SK-MEL-5 (cell line): Measurements from ENCODE around the gene EYS. TPM values are rescaled to one million over a fixed set of nuclear protein-coding genes. Genes with fewer than 3 reads are reported as not detected.
A peak's percentile ranks its signal among the peaks of the same experiment; 100 is the strongest.
"Not testable (repeated sequence)": the region's sequence is repeated elsewhere in the genome, so short reads cannot be mapped to it uniquely, and the experiment has no call there.

Experiments used
- DNase-seq: peaks from one replicate; pipeline ENCODE4 v3.0.0-alpha.2; 2016; ENCODE audit warnings: low read depth, low spot score
- in situ Hi-C: cut with HindIII; loops from 2 replicates; pipeline ENCODE4 v1.10.0; 2016; ENCODE audit warnings: low sequenced_read_pairs, high pct_unique_total_duplicates, low pct_unique_long_range_greater_than_20kb
- total RNA-seq: library from RNA; depleted of rRNA; stranded (reverse); fragments of >200 nt; shearing (Covaris generic); gene quantifications from 2 replicates; pipeline ENCODE4 v1.2.3, GENCODE V29; 2014

EYS gene
- total RNA-seq, 1 experiment from 2014 or later: 0.03 TPM

DNA sequence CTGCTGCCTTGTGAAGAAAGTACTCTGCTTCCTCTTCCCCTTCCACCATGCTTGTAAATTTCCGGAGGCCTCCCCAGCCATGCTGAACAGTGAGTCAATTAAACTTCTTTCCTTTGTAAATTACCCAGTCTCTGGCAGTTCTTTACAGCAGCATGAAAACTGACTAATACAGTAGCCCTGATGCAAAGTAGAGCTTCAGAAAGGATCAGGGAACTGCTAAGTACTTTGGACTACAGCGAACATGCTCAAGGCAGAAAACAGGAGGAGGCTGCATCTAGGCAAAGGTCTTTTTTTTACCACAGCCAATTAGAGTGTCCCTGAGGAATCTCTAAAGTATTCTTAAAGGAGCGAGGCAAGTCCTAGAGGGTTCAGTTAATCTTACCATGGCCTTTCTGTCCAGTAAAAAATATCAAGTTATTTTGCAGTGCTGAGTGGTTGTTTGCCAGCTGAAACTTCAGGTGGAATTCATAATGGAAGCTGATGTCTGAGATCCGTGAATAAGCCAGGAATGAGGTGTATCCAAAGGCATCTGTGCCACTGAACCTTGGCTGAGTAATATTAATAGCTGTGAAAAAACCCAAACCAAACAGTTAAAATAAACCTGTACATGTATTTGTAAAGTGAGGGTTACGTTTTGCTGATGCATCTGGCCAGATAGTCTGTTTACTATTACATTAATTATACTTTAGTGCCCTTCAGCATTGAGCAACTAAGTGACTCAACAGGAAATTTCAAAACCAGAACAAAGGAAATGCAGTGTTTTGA, 1901.0 kb downstream of the EYS start:
- in situ Hi-C loops: no loop called here
- peak; percentile 51 for DNase-seq

DNA sequence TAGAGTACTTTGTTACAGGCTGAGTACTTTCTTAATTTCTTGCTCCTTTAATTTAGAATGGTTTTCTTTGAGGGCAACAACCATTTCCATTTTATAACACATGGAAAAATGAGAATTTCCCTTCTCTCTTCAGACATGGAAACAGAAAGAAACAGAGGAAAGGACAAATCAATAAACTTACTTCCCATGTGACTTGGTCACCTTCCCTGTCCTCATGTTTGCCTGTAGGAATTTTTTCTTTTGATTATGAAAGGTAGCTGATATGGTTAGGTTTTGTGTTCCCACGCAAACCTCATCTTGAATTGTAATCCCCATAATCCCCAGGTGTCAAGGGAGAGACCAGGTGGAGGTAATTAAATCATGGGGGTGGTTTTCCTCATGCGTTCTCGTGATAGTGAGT, 1901.7 kb downstream of the EYS start:
- no peak for DNase-seq
- in situ Hi-C loops: no loop called here

DNA sequence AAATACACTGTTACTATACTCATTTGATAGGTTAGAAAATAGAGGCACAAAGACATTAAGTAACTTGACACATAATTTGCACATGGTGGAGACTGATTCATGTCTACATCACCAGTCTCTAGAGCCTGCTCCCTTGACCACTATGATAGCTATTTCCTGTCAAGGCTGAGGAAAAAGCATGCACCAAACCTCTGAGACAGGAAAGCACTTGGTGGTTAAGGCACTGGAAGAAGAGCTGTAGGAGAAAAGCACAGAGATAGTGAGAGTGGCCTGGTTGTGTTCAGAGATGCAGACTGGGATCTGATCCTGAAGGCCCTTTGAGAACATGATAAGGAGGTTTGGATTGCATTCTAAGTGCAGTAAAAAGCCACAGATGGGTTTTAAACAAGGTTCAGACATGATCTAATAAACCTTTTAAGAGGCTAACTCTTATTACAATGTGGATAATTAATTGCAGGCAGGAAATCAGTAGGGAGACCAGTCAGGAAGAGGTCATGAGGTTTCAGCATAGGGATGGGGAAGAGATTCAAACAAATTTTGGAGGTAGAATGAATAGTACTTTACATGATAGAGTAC, 1902.6 kb downstream of the EYS start:
- DNase-seq: no peak
- in situ Hi-C loops: no loop called here

DNA sequence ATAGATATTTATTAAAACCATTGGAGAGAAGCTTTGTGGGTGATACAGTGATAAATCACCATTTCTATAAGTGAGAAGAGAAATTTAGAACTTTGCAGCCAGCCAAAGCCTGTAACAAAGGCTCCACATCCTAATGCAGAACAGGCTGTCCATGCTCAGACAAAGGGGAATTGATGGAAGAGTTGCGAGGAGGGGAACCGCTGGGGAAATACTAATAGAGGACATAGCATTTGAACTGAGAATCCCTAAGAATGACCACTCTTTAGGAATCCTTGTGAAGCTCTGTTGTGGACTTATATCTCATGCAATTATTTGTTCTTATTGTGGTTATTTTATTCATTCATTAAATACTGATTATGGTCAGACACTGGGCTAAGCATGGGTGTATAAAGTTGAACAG, 1903.7 kb downstream of the EYS start:
- in situ Hi-C loops: no loop called here
- no peak for DNase-seq

DNA sequence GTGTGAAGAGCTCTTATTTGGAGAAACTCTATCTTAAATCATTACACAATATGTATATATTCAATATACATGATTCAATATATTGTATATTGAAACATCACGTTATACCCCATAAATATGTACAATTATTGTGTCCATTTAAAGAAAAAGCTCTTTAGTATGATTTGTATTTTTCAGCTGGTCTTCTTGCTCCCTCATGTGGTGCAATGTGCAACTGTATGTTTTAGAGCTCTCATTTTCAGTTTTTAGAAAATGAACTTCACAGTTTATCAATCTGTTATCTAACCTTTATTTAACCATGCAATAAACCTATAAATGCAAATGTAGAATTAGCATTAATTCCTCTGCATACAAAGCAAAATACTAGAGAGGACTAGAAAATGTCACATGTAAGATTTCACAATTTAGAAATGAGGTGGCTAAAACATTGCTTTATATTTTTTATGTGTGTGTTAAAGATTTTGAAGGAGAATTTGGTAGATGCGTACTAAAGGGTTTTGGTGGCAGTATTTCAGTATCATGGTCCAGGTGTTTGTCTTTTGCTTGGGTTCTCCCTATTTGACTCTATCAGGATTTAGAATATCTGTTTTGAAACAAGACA, 1904.3 kb downstream of the EYS start:
- in situ Hi-C loops: no loop called here
- peak; percentile 49 for DNase-seq

DNA sequence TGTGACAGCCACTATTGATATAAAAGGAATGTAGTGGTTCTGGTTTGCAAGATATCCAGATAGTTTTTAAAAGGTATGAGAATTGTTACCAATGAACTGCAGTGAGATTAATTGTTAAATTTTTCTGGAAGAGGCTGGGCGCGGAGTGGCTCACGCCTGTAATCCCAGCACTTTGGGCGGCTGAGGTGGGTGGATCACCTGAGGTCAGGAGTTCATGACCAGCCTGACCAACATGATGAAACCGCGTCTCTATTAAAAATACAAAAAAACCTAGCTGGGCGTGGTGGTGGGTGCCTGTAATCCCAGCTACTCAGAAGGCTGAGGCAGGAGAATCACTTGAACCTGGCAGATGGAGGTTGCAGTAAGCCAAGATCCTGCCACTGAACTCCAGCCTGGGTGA, 1906.6 kb downstream of the EYS start:
- in situ Hi-C loops, DNase-seq: not testable (repeated sequence)

DNA sequence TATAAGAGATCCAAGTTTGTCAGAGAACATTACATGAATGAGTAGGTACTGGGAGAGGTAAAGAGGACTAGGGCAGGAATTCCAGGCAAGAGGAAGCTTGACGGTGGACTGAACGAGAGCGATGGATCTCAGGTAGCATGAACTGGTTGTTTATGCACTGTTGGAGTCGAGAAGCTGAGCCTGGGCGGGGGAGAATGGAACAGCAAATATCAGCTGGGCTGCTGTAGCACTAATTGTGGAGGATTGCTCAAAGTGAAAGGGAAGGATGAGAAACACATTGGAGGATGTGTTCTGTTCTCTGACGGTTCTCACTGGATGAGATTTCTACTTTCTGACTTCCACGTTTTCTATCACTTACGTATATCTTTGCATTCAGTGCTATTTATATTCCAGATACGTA, 1907.2 kb downstream of the EYS start:
- DNase-seq: no peak
- in situ Hi-C loops: no loop called here

DNA sequence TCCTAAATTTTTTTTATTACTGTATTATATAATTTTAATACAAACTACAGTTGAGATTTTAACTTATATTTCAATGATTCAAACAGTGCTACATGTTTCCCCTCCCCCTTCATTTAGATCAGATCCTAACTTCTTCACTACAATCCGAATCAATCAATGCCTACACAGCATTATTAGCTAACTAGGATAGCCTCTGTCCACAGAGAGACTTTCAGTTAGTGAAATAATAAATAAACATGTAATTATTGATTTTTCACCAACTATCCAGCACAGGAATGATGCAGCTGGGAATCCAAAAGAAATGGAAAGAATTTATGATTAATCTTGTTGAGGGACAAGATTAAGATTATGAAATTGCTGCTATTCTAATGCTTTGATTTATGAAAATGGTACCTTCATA, 1907.7 kb downstream of the EYS start:
- in situ Hi-C loops: no loop called here
- no peak for DNase-seq

DNA sequence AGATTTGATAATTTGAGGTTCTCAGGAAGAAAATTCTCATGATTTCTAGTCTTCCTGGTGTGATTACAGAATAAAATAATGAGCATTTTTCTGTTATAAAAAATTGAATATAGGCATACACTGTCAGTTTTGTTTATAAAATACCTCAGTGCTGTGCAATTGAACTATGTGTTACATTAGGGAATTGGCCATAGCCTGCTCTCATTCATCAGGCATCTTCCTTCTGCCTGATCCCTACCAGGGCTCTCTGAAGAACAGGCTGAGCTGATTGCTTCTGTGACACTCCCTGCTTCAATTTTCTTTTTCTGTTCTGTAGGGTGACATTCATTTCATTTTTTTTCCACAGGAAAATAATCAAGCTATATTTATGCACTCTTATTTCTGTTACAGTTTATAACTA, 1908.6 kb downstream of the EYS start:
- in situ Hi-C loops: no loop called here
- DNase-seq: no peak

DNA sequence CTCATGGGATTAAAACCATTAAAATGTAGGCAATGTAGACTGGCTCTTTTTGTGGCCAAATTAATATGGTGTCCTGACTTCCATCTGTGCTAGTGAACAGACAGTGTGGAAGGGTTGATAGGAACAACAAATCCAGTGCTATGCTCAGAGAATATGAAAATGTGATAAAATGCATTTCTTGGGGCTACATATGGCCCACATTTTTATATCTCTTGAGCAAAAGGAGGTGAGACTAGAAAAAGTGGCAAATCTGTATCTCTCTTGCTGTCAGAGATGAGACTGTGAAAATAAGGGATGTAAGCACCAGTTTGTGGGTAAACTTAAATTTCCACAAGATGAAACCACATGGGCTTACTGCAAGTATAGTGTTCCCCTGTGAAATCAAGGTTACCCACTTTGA, 1909.3 kb downstream of the EYS start:
- in situ Hi-C loops: no loop called here
- DNase-seq: no peak

DNA sequence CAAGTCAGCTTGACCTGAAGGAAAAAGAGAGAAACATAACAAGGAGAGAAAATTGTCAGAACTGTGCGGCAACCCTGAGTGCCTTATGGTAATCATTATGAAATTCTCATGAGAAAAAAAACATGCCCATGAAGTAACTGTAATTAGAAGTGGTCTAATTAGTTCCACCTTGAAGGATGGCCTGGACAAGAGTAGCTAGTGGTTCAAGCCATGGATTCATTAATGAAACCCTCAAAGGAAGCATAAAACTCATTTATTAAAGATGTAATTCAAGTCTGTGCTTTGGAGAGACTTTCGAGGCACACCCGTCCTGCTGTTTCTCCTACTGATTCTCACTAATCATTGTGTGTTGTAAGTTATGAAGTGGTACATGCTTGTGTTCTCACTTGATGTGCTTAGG, 1911.2 kb downstream of the EYS start:
- DNase-seq: no peak
- in situ Hi-C loops: no loop called here

DNA sequence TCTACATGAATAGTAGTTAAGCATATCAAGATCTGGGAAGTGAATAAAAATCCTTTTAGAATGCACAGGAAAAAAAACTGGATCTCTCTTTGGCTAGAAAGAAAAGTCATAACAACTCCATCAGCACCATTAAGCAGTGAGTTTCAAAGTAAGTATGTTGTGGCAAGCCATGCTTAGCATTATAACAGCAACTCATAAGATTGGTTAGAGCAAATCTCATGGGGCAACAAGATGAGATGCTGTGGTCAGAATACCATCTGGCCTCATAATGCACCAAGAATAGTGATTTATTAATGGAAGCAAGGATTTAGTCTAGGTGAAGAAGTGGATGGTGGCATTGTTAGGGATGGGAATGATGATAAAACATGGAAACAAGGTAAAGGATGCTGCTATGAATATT, 1912.0 kb downstream of the EYS start:
- in situ Hi-C loops: no loop called here
- no peak for DNase-seq

DNA sequence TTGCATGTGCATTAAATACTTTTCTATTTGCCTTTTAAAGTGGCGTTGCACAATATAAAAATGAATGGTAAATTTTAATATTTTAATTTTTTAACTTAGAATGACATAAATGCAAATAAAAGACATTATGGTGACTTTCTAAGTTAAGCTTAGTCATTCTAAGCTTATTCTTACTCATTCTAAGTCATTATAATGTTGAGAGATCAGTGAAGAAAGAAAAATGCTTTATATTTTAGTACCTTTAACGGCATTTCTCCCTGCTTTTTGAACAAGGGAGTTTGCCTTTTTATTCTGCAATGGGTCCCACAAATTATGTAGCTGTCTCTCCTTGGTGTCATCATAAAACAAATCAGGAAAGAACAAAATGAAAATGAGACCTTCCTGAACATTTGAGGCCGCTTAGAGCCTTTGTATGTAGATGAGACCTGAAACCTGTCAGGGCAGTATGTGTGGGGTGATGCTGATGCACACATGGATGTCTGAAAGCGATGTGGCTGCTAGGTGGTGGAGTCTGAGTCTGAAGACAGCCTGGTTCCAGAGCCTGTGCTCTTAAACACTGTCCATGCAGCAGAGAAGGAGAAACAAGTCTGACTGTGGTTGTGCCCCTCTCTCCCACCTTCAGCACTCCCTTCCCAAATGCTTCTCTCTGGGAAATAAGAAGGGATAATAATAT, 1913.4 kb downstream of the EYS start:
- no peak for DNase-seq
- in situ Hi-C loops: no loop called here

DNA sequence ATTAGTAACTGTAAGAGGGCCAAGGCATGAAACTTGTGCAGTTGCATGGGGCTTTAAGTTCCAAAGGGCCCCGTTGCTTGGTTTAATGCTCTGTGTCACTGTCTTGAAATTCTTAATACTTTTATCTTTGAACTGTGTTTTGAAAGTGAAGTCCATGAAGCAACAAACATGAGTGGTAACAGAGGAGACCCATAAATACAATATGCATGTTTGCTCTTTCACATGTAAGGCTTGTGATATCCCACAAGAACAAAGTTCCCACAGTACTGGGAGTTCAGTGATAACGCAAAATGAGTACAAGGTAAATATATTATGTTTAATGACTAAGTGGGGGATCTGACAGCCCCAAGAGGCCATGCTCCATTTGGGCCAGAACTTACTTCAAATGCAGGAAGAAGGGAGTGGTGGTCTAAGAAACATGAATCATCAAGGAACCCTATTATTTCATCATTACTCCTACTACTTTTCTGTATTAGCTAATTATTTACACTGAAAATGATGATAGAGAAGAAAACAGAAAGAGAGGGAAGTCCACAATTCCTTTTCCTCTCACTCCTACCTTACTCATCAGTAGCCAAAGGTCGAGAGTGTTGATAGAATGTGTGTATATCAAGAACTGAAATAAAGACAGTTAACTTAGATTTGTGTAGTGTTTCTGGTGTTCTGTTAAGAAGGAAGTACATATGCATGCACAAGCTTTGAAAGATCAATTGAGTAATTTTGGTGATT, 1914.1 kb downstream of the EYS start:
- DNase-seq: no peak
- in situ Hi-C loops: no loop called here

DNA sequence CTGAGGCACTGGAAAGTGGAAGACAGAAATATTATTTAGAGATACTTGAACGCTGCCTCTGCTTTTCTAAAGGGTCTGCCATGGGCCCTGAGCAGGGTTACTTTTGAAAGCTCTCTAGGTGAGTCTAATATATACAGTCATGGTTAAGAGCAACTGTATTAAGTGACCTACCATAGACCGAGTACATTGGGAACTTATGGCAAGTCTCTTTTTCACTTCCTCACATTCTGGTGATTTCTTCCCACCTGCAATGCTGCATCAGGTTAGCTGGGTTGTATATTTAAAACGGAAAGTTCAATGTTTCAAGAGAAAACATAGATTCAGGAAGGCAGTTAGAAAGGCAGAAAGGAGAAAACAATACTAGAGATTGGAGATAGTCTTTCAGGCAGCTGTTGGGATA, 1916.7 kb downstream of the EYS start:
- DNase-seq: no peak
- in situ Hi-C loops: no loop called here

DNA sequence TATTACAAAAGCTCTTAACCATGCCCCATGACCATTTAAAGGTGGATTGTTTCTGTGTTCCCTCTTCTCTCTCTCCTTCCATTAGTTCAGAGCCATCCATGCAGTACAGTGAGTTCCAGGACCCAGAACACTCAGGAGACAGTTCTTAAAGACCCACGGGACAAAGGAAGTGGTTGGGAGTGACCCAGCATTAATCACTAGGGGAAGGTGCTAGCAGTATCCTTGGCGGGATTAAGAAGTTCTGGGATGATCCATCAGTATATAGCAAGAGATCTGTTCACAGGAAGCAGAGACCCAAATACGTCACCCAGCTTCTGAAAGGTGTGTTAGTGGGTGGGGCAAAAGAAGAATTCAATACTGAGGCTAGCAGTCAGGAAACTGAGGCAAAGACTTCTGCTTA, 1917.3 kb downstream of the EYS start:
- in situ Hi-C loops: no loop called here
- DNase-seq: no peak

DNA sequence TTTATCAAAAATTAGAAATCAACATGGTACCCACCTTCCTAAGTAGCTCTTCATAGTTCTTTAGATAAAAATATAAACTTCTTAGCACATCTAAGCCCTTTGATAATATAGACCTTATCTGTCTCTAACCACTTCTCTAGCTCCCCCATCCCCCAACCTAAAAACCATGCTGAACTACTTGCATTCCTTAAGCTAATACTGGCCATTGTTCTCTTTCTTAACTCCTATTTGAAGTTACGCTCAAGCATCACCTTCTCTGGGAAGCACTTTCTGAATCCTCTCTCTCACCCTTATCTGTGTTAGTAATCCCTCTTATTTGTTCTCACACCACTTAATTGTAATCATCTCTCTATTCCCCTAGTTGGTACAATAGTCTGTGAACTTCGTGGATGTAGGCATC, 1918.5 kb downstream of the EYS start:
- in situ Hi-C loops: no loop called here
- DNase-seq: no peak

DNA sequence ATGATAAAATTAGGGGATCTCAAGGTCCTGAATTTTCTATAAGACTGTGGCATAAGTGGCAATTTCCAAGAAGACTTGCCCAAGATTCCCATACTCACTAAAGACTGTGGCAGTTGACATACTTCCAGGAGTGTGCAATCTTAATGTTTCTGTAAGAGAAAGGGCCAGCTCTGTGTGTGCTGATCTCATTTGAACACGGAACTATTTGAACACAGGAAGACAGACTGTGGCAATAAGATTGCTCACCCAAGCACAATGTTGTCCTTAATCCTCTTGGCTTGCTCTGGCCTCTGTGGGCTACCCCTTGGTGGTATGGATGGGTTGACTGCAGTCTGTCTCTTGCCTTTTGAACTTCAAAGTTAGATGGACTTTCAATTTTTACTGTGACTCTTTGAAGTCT, 1920.0 kb downstream of the EYS start:
- in situ Hi-C loops: no loop called here
- DNase-seq: no peak
